ENCODE data around the gene PRMT7.

The PRMT7 gene

GRCh38 chr16:68396481-68396880 lies 85.7 kb downstream of the PRMT7 start:
- DNase-seq (ENCODE audit: low read depth) = peak; percentile 27

GRCh38 chr16:68397710-68398201 lies 86.9 kb downstream of the PRMT7 start:
- DNase-seq (ENCODE audit: low read depth) = no peak

GRCh38 chr16:68399456-68399855 lies 88.6 kb downstream of the PRMT7 start:
- DNase-seq (ENCODE audit: low read depth) = no peak

DNA sequence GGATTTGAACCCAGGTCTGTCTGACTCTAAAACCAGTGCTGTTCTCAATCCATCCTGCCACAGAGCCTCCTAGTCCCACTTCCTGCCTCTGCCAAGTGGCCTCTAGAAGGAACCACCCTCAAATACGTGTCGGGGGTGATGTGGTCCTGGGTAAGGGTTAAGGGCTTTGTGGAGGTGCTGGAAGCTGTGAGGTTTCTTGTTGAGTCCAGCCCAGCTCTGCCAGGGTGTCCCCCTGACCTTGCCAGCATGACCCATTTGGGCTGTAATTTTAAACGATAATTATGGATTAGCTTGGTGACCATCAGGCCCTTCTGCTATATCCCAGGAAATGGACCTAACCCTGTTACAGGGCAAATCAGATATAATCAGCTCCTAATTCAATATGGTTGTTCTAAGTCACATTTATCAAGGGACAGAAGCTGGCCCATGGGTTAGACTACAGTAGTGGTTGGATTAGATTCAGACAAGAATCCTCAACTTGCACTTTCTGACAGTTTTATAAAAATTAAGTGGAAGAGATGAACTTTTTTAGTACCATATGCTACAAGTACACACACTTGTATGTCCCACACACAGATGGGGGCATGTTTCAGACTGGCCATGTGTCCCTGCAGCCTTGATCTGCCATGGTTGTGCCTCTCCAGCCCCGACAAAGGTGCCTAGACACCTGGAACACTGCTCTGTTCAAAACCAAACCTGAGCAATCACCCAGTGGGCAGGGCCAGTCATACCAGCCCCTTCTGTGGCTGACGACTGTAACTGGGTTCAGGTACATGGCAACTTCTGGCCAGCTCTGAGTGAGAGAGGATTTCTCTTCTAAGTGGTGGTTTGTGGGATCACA lies 89.5 kb downstream of the PRMT7 start:
- DNase-seq (ENCODE audit: low read depth) = no peak

DNA sequence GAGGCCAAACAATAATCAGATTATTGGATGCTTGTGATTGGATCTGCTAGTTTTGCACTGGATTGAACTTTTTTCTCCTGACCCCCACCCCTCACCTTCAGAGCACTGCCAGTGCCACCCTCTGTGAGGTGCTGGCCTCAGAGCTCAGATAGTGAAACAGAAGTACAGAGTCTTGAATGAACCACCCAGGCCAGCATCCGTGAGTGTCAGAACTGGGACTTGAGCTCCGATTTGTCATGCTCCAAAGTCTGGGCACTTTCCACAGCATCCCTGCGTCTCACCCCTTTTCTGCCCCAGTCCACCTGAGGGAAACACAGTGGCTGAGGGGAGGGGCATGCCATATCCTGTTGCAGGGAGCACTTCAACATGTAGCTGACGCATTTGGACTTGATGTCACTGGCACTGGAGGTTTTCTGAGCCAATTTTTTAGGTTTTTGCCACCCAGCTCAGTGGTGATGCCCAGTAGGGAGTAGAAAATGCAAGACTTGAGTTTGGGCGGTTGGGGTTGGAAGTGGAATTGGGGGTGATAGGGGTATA lies 90.2 kb downstream of the PRMT7 start:
- no peak for DNase-seq (ENCODE audit: low read depth)

DNA sequence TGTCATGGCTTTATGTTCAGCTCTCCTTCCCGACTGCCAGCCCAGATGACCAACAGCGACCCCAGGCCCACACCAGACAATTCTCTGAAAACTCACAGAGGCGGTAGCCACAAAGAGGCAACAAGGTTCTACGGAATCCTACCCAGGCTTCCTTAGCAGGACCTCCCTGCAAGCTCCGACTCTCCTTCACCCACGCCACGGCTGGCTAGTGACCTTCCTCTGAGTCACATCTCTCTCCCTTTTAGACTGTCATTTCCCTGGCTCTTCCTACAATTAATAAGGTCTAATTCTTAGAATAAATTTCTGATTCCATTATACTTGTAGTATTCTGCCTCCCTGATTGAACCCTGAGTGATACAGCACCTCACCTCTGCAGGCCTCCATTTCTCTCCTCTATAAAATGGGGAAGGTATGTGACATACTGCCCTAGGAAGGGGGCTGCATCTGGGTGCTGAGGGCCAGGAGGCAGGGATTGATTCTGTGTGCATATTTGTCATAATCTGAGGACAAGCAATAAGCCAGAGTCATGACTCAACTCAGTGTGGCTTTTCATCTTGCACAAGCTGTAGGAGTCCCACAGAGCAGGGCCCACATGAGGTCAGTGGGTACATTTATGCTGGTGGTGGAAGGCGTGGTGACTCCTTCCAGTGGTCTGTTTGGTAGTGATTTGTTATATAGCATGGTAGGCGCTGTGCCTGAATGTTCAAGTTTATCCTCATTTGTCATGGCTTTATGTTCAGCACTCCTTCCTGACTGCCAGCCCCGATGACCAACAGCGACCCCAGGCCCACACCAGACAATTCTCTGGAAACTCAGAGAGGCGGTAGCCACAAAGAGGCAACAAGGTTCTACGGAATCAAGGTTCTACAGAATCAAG lies 91.3 kb downstream of the PRMT7 start:
- DNase-seq (ENCODE audit: low read depth) = peak; percentile 50

DNA sequence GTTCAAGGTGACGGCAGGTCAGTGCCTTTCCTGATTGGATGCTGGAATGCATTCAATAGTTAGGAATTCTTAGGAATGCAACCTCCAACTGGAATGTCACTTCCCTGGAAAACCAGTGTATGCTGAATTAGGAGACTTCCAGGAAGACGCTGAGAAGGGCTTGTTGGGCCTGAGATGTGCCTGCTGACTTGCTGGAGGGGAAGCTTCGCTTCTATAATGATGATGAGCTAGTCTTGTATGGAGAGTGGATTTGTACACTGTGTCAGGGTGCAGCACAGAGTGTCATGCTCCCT lies 91.9 kb downstream of the PRMT7 start:
- no peak for DNase-seq (ENCODE audit: low read depth)

GRCh38 chr16:68403177-68403576 lies 92.4 kb downstream of the PRMT7 start:
- no peak for DNase-seq (ENCODE audit: low read depth)

GRCh38 chr16:68403704-68404103 lies 92.9 kb downstream of the PRMT7 start:
- DNase-seq (ENCODE audit: low read depth) = no peak

- no peak for DNase-seq (ENCODE audit: low read depth)
Measured at GRCh38 chr16:68404736-68405345, 94.0 kb downstream of the PRMT7 start.

GRCh38 chr16:68406458-68407152 lies 95.8 kb downstream of the PRMT7 start:
- peak; percentile 22 for DNase-seq (ENCODE audit: low read depth)
